Sigmoid colon (tissue), 7 donors: Measurements from ENCODE around the gene IGF2BP2. TPM values are rescaled to one million over a fixed set of nuclear protein-coding genes. Genes with fewer than 3 reads are reported as not detected.

Experiments used
- DNase-seq: peaks from one replicate; pipeline ENCODE4 v3.0.0-alpha.2; 2019
- H3K27ac ChIP-seq, 4 donors: fragments of 200-600 bp; sonication (generic); one replicate each; pipeline ENCODE4 v1.5.1; 2016 to 2019; ENCODE audit warnings: mild to moderate bottlenecking in 1 of 4
- H3K27me3 ChIP-seq, 3 donors: fragments of 200-600 bp; sonication (generic); one replicate each; pipeline ENCODE4 v1.5.1; 2019; ENCODE audit warnings: mild to moderate bottlenecking in 1 of 3
- H3K36me3 ChIP-seq, 4 donors: fragments of 200-600 bp; sonication (generic); one replicate each; pipeline ENCODE4 v1.5.1; 2016 to 2019
- H3K4me1 ChIP-seq, 4 donors: fragments of 200-600 bp; sonication (generic); one replicate each; pipeline ENCODE4 v1.5.1; 2017 to 2019
- H3K4me3 ChIP-seq, 4 donors: fragments of 200-600 bp; sonication (generic); one replicate each; pipeline ENCODE4 v1.5.1; 2017 to 2019; ENCODE audit warnings: mild to moderate bottlenecking in 2 of 4, moderate library complexity in 1 of 4
- H3K9me3 ChIP-seq, 4 donors: fragments of 200-600 bp in 3 of 4; sonication (generic) in 3 of 4; one replicate each; pipeline versions ENCODE4 v1.5.1 to v1.6.1; 2013 to 2019
- CTCF ChIP-seq, 4 experiments: fragments of 450-650 bp in 3 of 4; fragments of 200-600 bp in 1 of 4; IDR thresholded peaks; one replicate each; pipeline ENCODE4 v1.5.1; 2016 to 2019; ENCODE audit warnings: antibody characterized with exemption in 4 of 4, mild to moderate bottlenecking in 3 of 4, moderate library complexity in 2 of 4
- EP300 ChIP-seq, 4 donors: sonication (generic); formaldehyde crosslinking; IDR thresholded peaks; one replicate each; pipeline ENCODE4 v1.6.1; 2017; ENCODE audit warnings: antibody characterized with exemption in 4 of 4
- POLR2A ChIP-seq, 2 donors: fragments of 450-650 bp; IDR thresholded peaks; one replicate each; pipeline ENCODE4 v1.6.1; 2016; ENCODE audit warnings: antibody characterized with exemption in 2 of 2, mild to moderate bottlenecking in 2 of 2, moderate library complexity in 2 of 2
- POLR2AphosphoS5 ChIP-seq, 4 donors: sonication (generic); formaldehyde crosslinking; IDR thresholded peaks; one replicate each; pipeline ENCODE4 v1.6.1; 2017; ENCODE audit warnings: antibody characterized with exemption in 4 of 4
- WGBS, 2 donors: extraction: QIAGEN DNeasy Blood & Tissue Kit; methylation state at CpG; one replicate each; pipeline ENCODE4 v1.1.7; 2013; 5-methylcytosine and 5-hydroxymethylcytosine counted together
- intact Hi-C: fragments of 100-400 bp; cut with DNase I; formaldehyde crosslinking; loops from one replicate; pipeline ENCODE4 v1.15.1; 2023
- polyA plus RNA-seq, 3 donors: library from polyadenylated mRNA; stranded (reverse); fragments of 200-250 nt; gene quantifications; one replicate each; pipeline ENCODE4 v1.2.3, GENCODE V29; 2013
- total RNA-seq, 4 donors: library from RNA; depleted of rRNA; stranded (reverse); fragments of >200 nt; gene quantifications; one replicate each; pipeline ENCODE4 v1.1.0, GENCODE V29; 2016
- donor health status: healthy with polysubstance abuse.
- donor health status: Bipolar disorder and iron deficiency.
- donor health status: healthy.

IGF2BP2 gene
- total and polyA plus RNA-seq, 7 donors: 6.3 to 20.7 (median 14.7) TPM

DNA sequence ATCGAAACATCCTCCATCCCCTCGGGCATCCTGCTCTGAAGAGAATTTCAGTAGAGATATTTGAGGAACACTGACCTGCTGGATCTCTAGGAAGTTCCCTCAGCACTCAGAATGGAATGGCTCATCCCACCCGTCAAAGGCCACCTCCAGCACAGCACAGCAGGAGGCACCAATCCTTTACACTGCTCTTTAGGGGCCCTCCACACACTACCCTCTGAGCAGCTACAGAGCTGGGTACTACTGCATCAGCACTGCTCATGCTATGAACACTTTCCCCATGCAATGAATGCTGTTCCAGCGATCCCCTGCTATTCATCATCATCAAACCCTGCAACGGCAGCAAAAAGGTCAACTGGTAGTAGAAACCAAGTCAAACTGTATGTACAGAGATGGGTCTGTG is 40.5 kb downstream of the IGF2BP2 start:
- WGBS, 2 donors: 95 to 96% methylated on average over 5 of the region's 5 CpGs
- no peak for DNase-seq
- Histone ChIP-seq H3K36me3 (no peaks in the 10 kb centered on the region), H3K9me3 (no peaks in the 10 kb centered on the region), H3K4me3 (no peak overlapping the region), H3K27me3 (no peaks in the 10 kb centered on the region), H3K27ac (no peak overlapping the region), H3K4me1 (no peaks in the 10 kb centered on the region)
- intact Hi-C loops: no loop called here
- TF ChIP-seq EP300 (IDR thresholded peaks at IDR 0.05) (no peak), CTCF (IDR thresholded peaks at IDR 0.05) (no peak), POLR2AphosphoS5 (IDR thresholded peaks at IDR 0.05) (no peak), POLR2A (IDR thresholded peaks at IDR 0.05) (no peak)

DNA sequence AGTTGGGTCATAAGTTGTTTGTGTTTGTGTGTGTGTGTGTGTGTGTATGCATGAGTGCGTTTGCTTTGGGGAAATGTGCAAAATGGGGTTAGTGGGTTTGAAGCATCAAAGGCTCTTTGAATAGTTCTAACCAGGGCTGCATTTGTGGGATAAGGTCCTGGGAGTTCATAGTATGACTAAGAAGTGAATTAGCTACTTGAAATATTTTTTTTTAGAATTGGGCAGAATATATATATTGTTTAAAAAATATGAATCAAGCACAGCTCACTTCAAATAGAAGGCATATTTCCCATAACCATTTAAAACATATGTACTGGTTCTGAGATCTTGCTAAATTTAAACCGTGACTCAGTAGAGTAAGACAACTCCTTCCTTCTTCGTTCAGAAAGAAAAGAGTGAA is 43.1 kb downstream of the IGF2BP2 start:
- DNase-seq: no peak
- TF ChIP-seq POLR2AphosphoS5 (IDR thresholded peaks at IDR 0.05) (no peak), CTCF (IDR thresholded peaks at IDR 0.05) (no peak), POLR2A (IDR thresholded peaks at IDR 0.05) (no peak), EP300 (IDR thresholded peaks at IDR 0.05) (no peak)
- Histone ChIP-seq H3K9me3 (no peaks in the 10 kb centered on the region), H3K36me3 (no peaks in the 10 kb centered on the region), H3K27ac (no peak overlapping the region), H3K4me1 (no peaks in the 10 kb centered on the region), H3K27me3 (no peaks in the 10 kb centered on the region), H3K4me3 (no peak overlapping the region)
- 78 to 89% methylated on average over 3 of the region's 3 CpGs for WGBS, 2 donors
- intact Hi-C loops: no loop called here

DNA sequence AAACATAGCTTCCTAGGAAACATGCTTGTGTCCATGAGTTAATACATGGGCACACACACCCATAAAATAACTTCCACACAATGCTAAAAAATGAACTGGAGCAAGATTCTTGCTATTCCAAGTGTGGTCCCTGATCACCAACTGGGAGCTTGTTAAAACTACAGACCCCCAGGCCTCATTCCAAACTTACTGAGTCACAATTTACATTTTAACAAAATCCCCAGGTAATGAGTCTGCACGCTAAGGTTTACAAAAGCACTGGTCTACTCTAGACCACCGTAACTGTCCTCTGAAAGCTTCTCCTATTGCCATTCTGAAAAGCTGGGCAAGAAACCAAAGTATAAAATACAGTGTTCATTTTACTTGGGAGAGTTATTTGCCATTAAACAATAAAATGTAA is 45.4 kb downstream of the IGF2BP2 start:
- no peak overlapping the region for H3K27ac ChIP-seq
- intact Hi-C loops: no loop called here
- WGBS, 2 donors: 90 to 91% methylated on average over 2 of the region's 2 CpGs
- no peaks in the 10 kb centered on the region for H3K27me3 ChIP-seq
- no peak for DNase-seq
- H3K9me3 ChIP-seq: no peaks in the 10 kb centered on the region
- H3K4me1 ChIP-seq: no peaks in the 10 kb centered on the region
- no peaks in the 10 kb centered on the region for H3K36me3 ChIP-seq
- no peak for TF ChIP-seq POLR2AphosphoS5 (IDR thresholded peaks at IDR 0.05)
- TF ChIP-seq EP300 (IDR thresholded peaks at IDR 0.05): no peak
- no peak for TF ChIP-seq CTCF (IDR thresholded peaks at IDR 0.05)
- TF ChIP-seq POLR2A (IDR thresholded peaks at IDR 0.05): no peak
- H3K4me3 ChIP-seq: no peak overlapping the region

DNA sequence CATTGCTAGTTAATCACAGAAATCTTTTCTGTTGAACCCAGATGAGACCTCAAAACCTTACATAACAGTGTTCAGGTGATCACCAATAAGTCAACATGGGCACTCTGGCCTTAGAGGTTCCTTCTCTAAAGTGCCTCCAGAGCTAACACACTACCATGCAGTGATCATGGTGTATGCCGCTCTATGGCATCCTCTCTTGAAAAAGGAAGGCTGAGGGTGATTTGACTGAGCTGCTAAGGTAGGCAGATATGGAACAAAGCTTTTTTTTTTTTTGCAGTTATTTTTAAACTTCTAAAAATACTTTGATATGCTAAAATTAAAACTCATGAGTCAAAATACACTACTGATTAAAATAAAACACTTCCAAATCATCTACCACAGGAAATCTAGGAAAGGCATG is 46.0 kb downstream of the IGF2BP2 start:
- no peaks in the 10 kb centered on the region for H3K27me3 ChIP-seq
- intact Hi-C loops: no loop called here
- WGBS, 2 donors: 100% methylated on average over 1 of the region's 1 CpG

More for the DNA sequence above, 46.0 kb downstream of the IGF2BP2 start:
- no peak for TF ChIP-seq POLR2AphosphoS5 (IDR thresholded peaks at IDR 0.05)
- no peak for TF ChIP-seq POLR2A (IDR thresholded peaks at IDR 0.05)
- no peak for TF ChIP-seq CTCF (IDR thresholded peaks at IDR 0.05)
- TF ChIP-seq EP300 (IDR thresholded peaks at IDR 0.05): no peak
- DNase-seq: no peak
- Histone ChIP-seq H3K27ac (no peak overlapping the region), H3K4me1 (no peaks in the 10 kb centered on the region), H3K36me3 (no peaks in the 10 kb centered on the region), H3K9me3 (no peaks in the 10 kb centered on the region), H3K4me3 (no peak overlapping the region)
